ENCODE measurements around the gene VAV1.

The VAV1 gene

GRCh38 chr19:6772028-6772865 is at the start of gene VAV1:
Gene VAV1 (plus strand): TSS chr19:6772708. CDS start chr19:6772808, 100 bp downstream.
- DNase-seq: no peak

GRCh38 chr19:6723108-6723618 is 49.3 kb upstream of the VAV1 start:
- DNase-seq: no peak

- DNase-seq: no peak
Measured at GRCh38 chr19:6723738-6724137, 48.8 kb upstream of the VAV1 start.

GRCh38 chr19:6724631-6725492 is 47.6 kb upstream of the VAV1 start:
- DNase-seq: no peak

- DNase-seq: no peak
Measured at GRCh38 chr19:6725513-6726231, 46.8 kb upstream of the VAV1 start.

- DNase-seq: no peak
Measured at GRCh38 chr19:6728346-6728745, 44.2 kb upstream of the VAV1 start.

- no peak for DNase-seq
Measured at GRCh38 chr19:6729573-6730152, 42.8 kb upstream of the VAV1 start.

- no peak for DNase-seq
Measured at GRCh38 chr19:6730153-6730804, 42.2 kb upstream of the VAV1 start.

GRCh38 chr19:6730941-6731670 is 41.4 kb upstream of the VAV1 start:
- no peak for DNase-seq

GRCh38 chr19:6731822-6732221 is 40.7 kb upstream of the VAV1 start:
- no peak for DNase-seq

GRCh38 chr19:6732803-6733337 is 39.6 kb upstream of the VAV1 start:
- DNase-seq: no peak

- no peak for DNase-seq
Measured at GRCh38 chr19:6733338-6734095, 39.0 kb upstream of the VAV1 start.

GRCh38 chr19:6734096-6734696 is 38.3 kb upstream of the VAV1 start:
- no peak for DNase-seq

GRCh38 chr19:6735181-6735911 is 37.2 kb upstream of the VAV1 start:
- DNase-seq: no peak

GRCh38 chr19:6736169-6736916 is 36.2 kb upstream of the VAV1 start:
- no peak for DNase-seq

GRCh38 chr19:6736917-6737283 is 35.6 kb upstream of the VAV1 start:
- no peak for DNase-seq

- DNase-seq: peak; percentile 97
Measured at GRCh38 chr19:6737284-6737872, 35.1 kb upstream of the VAV1 start, which contains the start of gene GPR108. Gene GPR108 (minus strand): TSS chr19:6737580. CDS start chr19:6737576, 4 bp downstream.

Data from NCI-H2081 treated with DMSO at 0.1 percent for 48 hours (cell line).